Nephron progenitor cell (in vitro differentiated cells): ENCODE data around the gene ATXN7L2.

ENCODE experiments used
- DNase-seq: peaks from one replicate; pipeline ENCODE4 v3.0.0; 2021
- H3K27ac Mint-ChIP-seq: 2 replicates; pipeline ENCODE4 v1.8.0; 2021; ENCODE audit warnings: mild to moderate bottlenecking, moderate library complexity, mixed read lengths
- H3K27me3 Mint-ChIP-seq: 2 replicates; pipeline ENCODE4 v1.8.0; 2021; ENCODE audit warnings: mild to moderate bottlenecking, low read depth, mixed read lengths; ENCODE audit not compliant: poor library complexity
- H3K36me3 Mint-ChIP-seq: 2 replicates; pipeline ENCODE4 v1.8.0; 2021; ENCODE audit warnings: low read depth, mixed read lengths
- H3K4me1 Mint-ChIP-seq: 2 replicates; pipeline ENCODE4 v1.8.0; 2021; ENCODE audit warnings: mixed read lengths
- H3K4me3 Mint-ChIP-seq: 2 replicates; pipeline ENCODE4 v1.8.0; 2021; ENCODE audit warnings: mild to moderate bottlenecking, moderate library complexity, mixed read lengths
- H3K9me3 Mint-ChIP-seq: 2 replicates; pipeline ENCODE4 v1.8.0; 2021; ENCODE audit warnings: mild to moderate bottlenecking, moderate library complexity, mixed read lengths
- TF ChIP-seq, protein P1 (sequence below): fragments of 200-600 bp; sonication (generic); IDR thresholded peaks from 2 replicates; pipeline ENCODE4 v1.5.0; 2021; ENCODE audit warnings: antibody characterized with exemption

The ATXN7L2 gene

DNA sequence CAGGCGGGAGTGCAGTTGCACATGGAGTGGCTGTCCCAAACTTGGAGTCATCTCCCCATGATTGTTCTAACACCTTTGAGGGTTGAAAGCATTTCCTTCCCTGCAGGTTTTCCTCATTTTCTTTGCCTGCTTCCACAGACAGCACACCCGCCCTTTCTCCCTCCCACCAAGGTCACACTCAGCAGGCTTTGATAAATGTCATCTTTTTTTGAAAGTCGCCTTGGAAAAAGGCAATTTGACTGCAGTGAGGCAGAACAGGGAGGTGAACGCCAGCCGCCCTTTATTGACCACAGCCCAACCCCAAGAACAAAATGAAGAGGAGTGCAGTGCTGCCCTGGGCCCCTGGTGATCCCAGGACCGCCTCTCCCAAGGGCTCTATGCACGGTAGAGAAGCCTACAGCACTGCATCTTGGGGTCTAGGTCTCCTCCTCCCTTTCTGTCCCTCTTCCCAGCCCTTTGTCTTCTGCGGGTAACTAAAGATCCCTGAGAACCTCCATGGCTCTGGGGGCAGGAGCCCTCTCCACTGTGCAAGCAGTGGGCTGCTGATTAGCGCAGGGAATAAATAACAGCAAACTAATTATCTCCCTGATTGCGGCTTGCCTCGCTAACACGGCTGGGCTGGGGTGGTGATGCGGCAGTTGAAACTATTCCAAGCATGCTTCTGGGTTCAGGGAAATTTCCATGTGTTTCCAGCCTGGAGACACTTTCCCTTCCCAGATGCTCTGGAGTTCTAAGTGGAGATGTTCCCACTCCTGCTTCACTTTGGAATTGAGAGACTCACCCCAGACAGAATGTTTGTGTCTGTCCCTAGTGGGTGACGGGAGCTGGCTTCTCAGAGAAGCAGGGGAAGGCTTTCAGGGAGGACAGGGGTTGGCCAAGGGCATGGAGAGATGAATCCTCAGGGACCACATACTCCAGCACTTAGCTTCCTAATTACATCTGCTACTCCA is 37.6 kb downstream of the ATXN7L2 start:
- Mint-ChIP-seq H3K27ac (peak overlapping the region; percentile 44), H3K4me3 (peak overlapping the region; percentile 9), H3K9me3 (peaks cover 10% of the 10 kb centered on the region), H3K4me1 (peaks cover 33% of the 10 kb centered on the region), H3K36me3 (no peaks in the 10 kb centered on the region), H3K27me3 (peaks cover 25% of the 10 kb centered on the region)
- no peak for DNase-seq
- TF ChIP-seq, protein P1, sequence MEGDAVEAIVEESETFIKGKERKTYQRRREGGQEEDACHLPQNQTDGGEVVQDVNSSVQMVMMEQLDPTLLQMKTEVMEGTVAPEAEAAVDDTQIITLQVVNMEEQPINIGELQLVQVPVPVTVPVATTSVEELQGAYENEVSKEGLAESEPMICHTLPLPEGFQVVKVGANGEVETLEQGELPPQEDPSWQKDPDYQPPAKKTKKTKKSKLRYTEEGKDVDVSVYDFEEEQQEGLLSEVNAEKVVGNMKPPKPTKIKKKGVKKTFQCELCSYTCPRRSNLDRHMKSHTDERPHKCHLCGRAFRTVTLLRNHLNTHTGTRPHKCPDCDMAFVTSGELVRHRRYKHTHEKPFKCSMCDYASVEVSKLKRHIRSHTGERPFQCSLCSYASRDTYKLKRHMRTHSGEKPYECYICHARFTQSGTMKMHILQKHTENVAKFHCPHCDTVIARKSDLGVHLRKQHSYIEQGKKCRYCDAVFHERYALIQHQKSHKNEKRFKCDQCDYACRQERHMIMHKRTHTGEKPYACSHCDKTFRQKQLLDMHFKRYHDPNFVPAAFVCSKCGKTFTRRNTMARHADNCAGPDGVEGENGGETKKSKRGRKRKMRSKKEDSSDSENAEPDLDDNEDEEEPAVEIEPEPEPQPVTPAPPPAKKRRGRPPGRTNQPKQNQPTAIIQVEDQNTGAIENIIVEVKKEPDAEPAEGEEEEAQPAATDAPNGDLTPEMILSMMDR: no peak

DNA sequence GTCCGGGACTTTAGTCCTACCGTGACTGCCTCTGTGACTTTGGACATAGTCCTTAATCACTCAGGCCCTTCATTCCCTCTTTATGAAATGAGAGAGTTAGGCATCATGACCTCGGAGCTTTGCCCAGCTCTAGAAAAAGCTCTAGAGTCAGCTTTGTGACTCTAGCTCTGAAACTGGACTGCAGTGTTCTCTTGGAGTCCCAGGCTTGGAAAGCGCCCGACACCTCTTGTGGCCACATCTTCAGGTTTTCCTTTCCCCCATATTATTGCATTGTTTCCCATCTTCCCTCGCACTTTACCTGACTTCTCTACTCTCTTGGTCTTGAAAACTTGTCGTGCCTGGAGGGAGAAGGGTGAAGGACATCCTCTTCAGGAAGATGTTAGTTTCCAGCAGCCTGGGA is 38.3 kb downstream of the ATXN7L2 start:
- H3K27ac Mint-ChIP-seq: no peak overlapping the region
- DNase-seq: no peak
- peaks cover 10% of the 10 kb centered on the region for H3K9me3 Mint-ChIP-seq
- H3K27me3 Mint-ChIP-seq: peaks cover 27% of the 10 kb centered on the region
- TF ChIP-seq, protein P1: no peak
- peaks cover 35% of the 10 kb centered on the region for H3K4me1 Mint-ChIP-seq
- no peak overlapping the region for H3K4me3 Mint-ChIP-seq
- no peaks in the 10 kb centered on the region for H3K36me3 Mint-ChIP-seq

DNA sequence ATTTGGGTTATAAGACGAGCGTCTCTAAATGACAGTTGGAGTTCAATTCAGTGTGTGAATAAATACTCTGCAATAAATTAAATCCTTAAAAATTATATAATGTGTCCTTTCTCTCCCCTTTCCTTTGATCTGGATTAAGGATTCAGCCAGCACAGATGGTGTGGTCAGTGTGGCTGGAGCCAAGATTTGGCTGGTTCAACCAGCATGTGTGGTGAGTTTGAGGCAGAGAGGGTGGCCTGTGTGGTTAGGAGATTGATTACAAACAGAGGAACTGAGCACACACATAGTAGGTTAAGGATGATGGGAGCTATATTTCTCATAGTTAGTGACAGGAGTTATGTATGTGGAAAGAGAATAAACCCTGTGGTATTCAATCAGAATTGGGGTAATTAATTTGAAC is 40.0 kb downstream of the ATXN7L2 start:
- Mint-ChIP-seq H3K4me3 (no peak overlapping the region), H3K27me3 (peaks cover 34% of the 10 kb centered on the region), H3K36me3 (no peaks in the 10 kb centered on the region), H3K27ac (no peak overlapping the region), H3K9me3 (peaks cover 10% of the 10 kb centered on the region), H3K4me1 (peaks cover 49% of the 10 kb centered on the region)
- no peak for DNase-seq
- TF ChIP-seq, protein P1: no peak

DNA sequence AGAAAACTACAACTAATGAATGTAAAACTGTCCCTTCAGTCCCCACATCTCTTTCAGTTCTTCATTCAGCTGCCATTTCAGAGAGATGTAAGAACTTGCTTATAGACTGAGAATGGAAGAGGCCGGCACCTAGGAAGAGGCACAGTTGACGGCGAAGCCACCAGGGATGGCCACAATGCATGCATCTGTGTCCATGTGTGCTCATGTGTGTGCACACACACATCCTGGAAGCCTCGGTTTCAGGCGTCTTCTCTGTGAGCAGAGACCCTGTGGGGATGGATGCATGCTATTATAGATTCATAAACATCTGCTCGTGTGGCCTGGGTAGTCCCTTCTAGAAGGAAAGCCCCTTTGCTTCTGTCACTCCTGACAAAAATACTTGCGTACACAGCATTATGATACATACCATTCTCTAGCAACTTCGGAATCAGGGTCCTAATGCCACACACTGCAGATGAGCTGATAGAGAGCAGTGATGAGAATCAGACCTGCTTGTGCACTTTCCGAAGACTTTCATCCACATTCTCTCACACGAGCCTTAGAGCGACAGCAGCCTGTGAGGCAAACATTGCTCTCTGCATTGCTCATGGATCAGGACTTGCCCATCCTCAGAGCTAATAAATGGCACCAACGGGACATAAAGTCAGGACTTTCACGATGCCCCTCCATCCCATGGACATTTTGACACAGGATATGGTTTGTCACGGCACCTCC is 43.5 kb downstream of the ATXN7L2 start:
- no peak overlapping the region for H3K4me3 Mint-ChIP-seq
- peaks cover 34% of the 10 kb centered on the region for H3K27me3 Mint-ChIP-seq
- H3K27ac Mint-ChIP-seq: no peak overlapping the region
- H3K36me3 Mint-ChIP-seq: no peaks in the 10 kb centered on the region
- no peak for DNase-seq
- H3K9me3 Mint-ChIP-seq: peaks cover 10% of the 10 kb centered on the region
- TF ChIP-seq, protein P1: no peak
- peaks cover 64% of the 10 kb centered on the region for H3K4me1 Mint-ChIP-seq

DNA sequence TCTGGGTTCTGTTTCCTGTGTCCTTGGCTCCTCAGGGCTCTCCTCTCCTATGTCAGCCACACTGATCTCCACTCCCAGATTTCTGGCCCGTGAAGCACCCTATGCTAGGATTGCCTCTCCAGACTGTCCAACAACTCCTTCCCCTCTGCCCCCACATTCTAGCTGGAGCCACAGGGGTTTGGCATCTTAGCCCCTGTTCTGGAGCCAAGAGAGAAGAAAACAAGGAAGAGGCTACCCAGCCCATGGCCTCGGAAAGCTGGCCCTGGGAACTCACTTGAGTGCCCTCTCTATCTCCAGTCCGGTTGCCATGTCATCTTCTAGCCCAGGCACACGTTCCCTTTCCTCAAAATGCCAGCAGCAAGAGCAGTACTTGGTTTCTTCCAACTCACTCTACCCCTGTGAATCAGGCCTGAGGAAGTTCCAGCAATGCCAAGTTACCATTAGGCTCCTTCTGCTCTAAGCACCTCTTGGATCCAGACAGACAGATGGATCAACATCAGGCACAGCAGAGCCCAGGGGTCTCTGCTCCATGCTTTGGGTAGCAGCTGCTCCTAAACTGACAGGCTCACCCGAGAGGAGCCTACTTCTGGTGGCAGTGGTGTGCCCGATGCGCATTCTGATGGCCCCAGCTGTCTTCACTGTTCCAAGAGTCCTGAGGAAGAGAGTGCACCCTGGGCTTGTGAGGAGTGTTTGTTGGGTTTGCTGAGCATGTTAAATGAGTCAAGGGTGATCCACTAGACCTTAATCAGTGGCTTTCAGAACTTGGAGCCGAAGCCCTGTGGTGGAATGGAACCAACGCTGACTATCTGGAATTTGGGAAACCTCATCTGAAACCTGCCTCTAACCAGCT is 44.4 kb downstream of the ATXN7L2 start:
- peaks cover 29% of the 10 kb centered on the region for H3K27me3 Mint-ChIP-seq
- no peaks in the 10 kb centered on the region for H3K36me3 Mint-ChIP-seq
- H3K9me3 Mint-ChIP-seq: peaks cover 10% of the 10 kb centered on the region
- no peak for DNase-seq
- H3K4me3 Mint-ChIP-seq: no peak overlapping the region
- H3K4me1 Mint-ChIP-seq: peaks cover 70% of the 10 kb centered on the region
- TF ChIP-seq, protein P1: no peak
- no peak overlapping the region for H3K27ac Mint-ChIP-seq
